KMS-11 (cell line): ENCODE results near the gene LTBP2.

ENCODE experiments used
- H2AFZ ChIP-seq: fragments of 200-600 bp; sonication (generic); 2 replicates; pipeline ENCODE4 v1.6.1; 2016; ENCODE audit warnings: antibody characterized with exemption, mixed run types, low read depth
- H3K27ac ChIP-seq: fragments of 200-600 bp; sonication (generic); 2 replicates; pipeline ENCODE4 v1.6.1; 2016; ENCODE audit warnings: mild to moderate bottlenecking, mixed run types
- H3K27me3 ChIP-seq: fragments of 200-600 bp; sonication (generic); 2 replicates; pipeline ENCODE4 v1.6.1; 2017; ENCODE audit warnings: mild to moderate bottlenecking, low read depth, mixed run types, moderate library complexity; ENCODE audit not compliant: insufficient read depth
- H3K36me3 ChIP-seq: fragments of 200-600 bp; sonication (generic); 2 replicates; pipeline ENCODE4 v1.6.1; 2017; ENCODE audit warnings: mild to moderate bottlenecking, mixed run types; ENCODE audit not compliant: insufficient read depth
- H3K4me1 ChIP-seq: fragments of 200-600 bp; sonication (generic); 2 replicates; pipeline ENCODE4 v1.6.1; 2016; ENCODE audit warnings: mild to moderate bottlenecking, low read depth, mixed run types; ENCODE audit not compliant: poor library complexity, severe bottlenecking
- H3K4me2 ChIP-seq: fragments of 200-600 bp; sonication (generic); 2 replicates; pipeline ENCODE4 v1.7.0; 2016; ENCODE audit warnings: mild to moderate bottlenecking, mixed run types
- H3K4me3 ChIP-seq: fragments of 200-600 bp; sonication (generic); IDR thresholded peaks from 2 replicates; pipeline ENCODE4 v1.6.1; 2017; ENCODE audit warnings: low read depth, low read length, mixed read lengths; ENCODE audit not compliant: insufficient read depth
- H3K79me2 ChIP-seq: fragments of 200-600 bp; sonication (generic); 2 replicates; pipeline ENCODE4 v1.6.1; 2016; ENCODE audit warnings: low read depth, mixed run types; ENCODE audit not compliant: insufficient read depth
- H3K9ac ChIP-seq: fragments of 200-600 bp; sonication (generic); 2 replicates; pipeline ENCODE4 v1.6.1; 2016; ENCODE audit warnings: mild to moderate bottlenecking, mixed run types
- H4K20me1 ChIP-seq: fragments of 200-600 bp; sonication (generic); 2 replicates; pipeline ENCODE4 v1.6.1; 2016; ENCODE audit warnings: mild to moderate bottlenecking, mixed run types; ENCODE audit not compliant: insufficient read depth
- TF ChIP-seq, protein P1 (sequence below): fragments of 200-600 bp; sonication (generic); conservative IDR thresholded peaks from 2 replicates; pipeline ENCODE4 v1.6.1; 2017; ENCODE audit warnings: low read depth, mild to moderate bottlenecking, antibody characterized with exemption, low read length, moderate library complexity, mixed read lengths

Gene LTBP2

DNA sequence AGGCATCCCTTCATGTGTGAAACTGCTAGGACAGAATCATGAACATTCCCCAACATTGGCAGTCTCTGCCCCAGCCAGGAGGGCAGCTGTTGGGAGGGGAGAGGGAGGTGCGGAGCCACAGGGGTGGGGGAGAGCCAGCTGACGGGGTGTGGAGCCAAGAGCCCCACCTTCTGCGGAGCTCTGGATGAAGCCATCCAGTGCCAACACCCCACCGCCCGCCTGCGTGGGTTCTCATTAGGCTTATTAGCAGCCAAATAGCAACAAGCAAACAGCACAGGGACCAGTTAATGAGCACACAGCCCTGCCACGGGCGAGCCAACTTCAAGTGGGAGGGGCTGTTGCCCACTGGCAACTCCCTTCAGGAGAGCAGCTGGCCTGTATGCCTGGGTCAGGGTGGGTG, 12.1 kb downstream of the LTBP2 start:
- no peak overlapping the region for H3K9ac ChIP-seq
- H3K79me2 ChIP-seq: no peaks in the 10 kb centered on the region
- H3K27ac ChIP-seq: no peak overlapping the region
- no peak overlapping the region for H3K4me2 ChIP-seq
- no peaks in the 10 kb centered on the region for H3K4me1 ChIP-seq
- H2AFZ ChIP-seq: no peak overlapping the region
- no peaks in the 10 kb centered on the region for H3K27me3 ChIP-seq
- H3K36me3 ChIP-seq: no peaks in the 10 kb centered on the region
- H3K4me3 ChIP-seq: no peak overlapping the region
- H4K20me1 ChIP-seq: no peaks in the 10 kb centered on the region
- TF ChIP-seq, protein P1, sequence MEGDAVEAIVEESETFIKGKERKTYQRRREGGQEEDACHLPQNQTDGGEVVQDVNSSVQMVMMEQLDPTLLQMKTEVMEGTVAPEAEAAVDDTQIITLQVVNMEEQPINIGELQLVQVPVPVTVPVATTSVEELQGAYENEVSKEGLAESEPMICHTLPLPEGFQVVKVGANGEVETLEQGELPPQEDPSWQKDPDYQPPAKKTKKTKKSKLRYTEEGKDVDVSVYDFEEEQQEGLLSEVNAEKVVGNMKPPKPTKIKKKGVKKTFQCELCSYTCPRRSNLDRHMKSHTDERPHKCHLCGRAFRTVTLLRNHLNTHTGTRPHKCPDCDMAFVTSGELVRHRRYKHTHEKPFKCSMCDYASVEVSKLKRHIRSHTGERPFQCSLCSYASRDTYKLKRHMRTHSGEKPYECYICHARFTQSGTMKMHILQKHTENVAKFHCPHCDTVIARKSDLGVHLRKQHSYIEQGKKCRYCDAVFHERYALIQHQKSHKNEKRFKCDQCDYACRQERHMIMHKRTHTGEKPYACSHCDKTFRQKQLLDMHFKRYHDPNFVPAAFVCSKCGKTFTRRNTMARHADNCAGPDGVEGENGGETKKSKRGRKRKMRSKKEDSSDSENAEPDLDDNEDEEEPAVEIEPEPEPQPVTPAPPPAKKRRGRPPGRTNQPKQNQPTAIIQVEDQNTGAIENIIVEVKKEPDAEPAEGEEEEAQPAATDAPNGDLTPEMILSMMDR: no peak

DNA sequence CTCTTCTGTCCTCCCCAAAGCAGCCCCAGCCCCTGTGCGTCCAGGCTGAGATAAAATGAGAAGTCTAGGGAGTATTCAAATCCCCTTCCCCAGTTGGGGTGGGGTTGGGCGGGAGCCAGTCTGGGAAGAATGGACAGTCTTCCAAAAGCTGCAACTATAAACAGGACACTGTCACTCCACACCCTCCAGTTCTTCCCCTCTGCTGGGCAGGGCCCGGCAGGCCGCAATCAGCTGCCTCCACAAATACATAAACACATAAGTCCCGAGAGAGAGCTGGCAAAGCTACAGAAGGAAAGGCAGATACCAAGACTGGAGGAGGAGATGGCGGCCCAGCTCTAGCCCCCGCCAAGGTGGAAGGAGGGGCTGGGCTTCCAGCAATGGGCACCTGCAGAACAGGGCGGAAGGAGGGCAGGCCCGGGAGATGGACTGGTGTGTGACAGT, 12.7 kb downstream of the LTBP2 start:
- H3K36me3 ChIP-seq: no peaks in the 10 kb centered on the region
- H2AFZ ChIP-seq: no peak overlapping the region
- H3K9ac ChIP-seq: no peak overlapping the region
- no peaks in the 10 kb centered on the region for H3K79me2 ChIP-seq
- H3K4me1 ChIP-seq: no peaks in the 10 kb centered on the region
- TF ChIP-seq, protein P1: no peak
- no peak overlapping the region for H3K27ac ChIP-seq
- no peaks in the 10 kb centered on the region for H4K20me1 ChIP-seq
- no peak overlapping the region for H3K4me3 ChIP-seq
- H3K4me2 ChIP-seq: no peak overlapping the region
- H3K27me3 ChIP-seq: no peaks in the 10 kb centered on the region

DNA sequence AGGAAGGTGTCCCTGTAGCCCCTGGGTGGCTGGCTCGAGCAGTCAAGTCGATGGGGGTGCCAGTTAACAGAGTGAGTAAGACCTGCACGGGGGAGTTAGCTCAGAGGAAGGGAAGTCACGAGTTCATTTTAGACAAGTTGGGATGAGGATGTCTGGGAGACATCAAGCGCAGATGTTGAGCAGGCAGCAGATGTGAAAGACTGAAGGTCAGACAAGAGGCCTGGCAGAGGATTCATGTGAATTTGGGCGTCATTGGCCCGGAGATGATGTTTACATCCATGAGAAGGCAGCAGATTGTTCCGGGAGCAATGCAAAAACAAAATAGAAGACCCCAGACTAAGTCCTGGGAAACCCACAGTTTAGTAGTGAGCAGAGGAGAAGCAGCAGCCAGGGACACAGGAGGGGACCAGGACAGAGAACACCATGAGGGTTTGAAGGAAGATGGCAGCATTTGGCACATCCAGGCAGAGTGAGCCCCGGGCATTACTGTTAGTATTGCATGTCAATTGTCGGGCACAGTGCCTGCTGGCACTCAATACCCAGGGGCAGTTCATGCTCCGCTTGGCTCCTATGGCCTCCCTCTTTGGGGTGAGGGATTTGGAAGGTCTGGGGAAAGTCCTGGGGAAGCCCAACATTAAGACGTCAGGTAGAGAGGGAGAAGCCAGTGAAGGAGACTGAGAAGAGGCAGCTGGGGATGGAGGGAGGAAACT, 15.1 kb downstream of the LTBP2 start:
- H3K27ac ChIP-seq: no peak overlapping the region
- no peaks in the 10 kb centered on the region for H3K4me1 ChIP-seq
- H3K9ac ChIP-seq: no peak overlapping the region
- H3K36me3 ChIP-seq: no peaks in the 10 kb centered on the region
- no peaks in the 10 kb centered on the region for H3K79me2 ChIP-seq
- no peak overlapping the region for H3K4me2 ChIP-seq
- no peak overlapping the region for H3K4me3 ChIP-seq
- H4K20me1 ChIP-seq: no peaks in the 10 kb centered on the region
- no peaks in the 10 kb centered on the region for H3K27me3 ChIP-seq
- TF ChIP-seq, protein P1: no peak
- H2AFZ ChIP-seq: no peak overlapping the region

DNA sequence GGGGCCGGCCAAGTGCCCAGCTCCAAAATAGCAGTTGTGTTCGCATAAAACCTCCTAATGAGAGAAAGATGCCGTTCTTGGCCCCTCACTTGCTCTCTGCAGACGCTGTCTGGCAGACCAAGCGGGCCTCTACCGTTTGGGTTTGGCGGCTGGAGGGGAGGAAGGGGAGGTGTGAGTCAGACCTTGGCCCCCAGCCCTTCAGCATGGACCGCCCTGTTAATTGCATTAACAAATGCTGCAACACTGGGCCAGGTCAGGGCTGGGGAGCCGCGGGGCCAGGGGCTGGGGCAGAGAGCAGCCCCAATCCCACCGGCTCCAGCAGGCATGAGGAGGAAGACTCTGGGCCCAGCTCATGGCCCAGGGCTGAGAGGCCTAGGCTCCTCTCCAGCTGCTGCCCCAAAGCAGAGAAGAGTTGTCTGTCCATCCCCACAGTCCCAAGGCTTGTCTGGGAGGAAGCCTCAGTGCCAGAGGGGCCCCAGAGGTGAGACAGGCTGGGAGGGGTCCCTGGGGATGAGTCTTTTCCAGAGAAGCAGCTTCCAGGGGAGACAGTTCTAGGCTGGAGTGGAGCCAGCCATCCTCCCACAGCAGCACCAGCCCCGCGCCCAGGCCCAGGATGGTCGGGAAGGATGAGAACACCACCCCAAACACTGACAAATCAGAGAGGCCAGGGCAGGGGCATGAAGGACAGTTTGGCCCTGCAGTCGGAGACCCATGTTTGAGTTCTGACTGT, 16.9 kb downstream of the LTBP2 start:
- H3K4me3 ChIP-seq: no peak overlapping the region
- TF ChIP-seq, protein P1: no peak
- H3K79me2 ChIP-seq: no peaks in the 10 kb centered on the region
- H3K4me1 ChIP-seq: no peaks in the 10 kb centered on the region
- H3K27ac ChIP-seq: no peak overlapping the region
- no peak overlapping the region for H3K4me2 ChIP-seq
- no peak overlapping the region for H3K9ac ChIP-seq
- no peaks in the 10 kb centered on the region for H4K20me1 ChIP-seq
- H3K36me3 ChIP-seq: no peaks in the 10 kb centered on the region
- H3K27me3 ChIP-seq: no peaks in the 10 kb centered on the region
- no peak overlapping the region for H2AFZ ChIP-seq
